GM12892 (cell line): ENCODE results near the gene COMMD3.

Experiments used
- POLR2A ChIP-seq: IDR thresholded peaks from 2 replicates; pipeline ENCODE4 v1.6.1; 2011; ENCODE audit warnings: low read depth, low read length, control low read depth
- TAF1 ChIP-seq: IDR thresholded peaks from 2 replicates; pipeline ENCODE4 v1.6.1; 2011; ENCODE audit warnings: low read depth, mild to moderate bottlenecking, control low read depth, low read length, borderline replicate concordance

GRCh38 chr10:22309180-22310000, 6.8 kb upstream of the COMMD3 start:
- TF ChIP-seq POLR2A (no peak), TAF1 (no peak)
